Measurements from ENCODE around the gene NKD2.

The NKD2 gene

DNA sequence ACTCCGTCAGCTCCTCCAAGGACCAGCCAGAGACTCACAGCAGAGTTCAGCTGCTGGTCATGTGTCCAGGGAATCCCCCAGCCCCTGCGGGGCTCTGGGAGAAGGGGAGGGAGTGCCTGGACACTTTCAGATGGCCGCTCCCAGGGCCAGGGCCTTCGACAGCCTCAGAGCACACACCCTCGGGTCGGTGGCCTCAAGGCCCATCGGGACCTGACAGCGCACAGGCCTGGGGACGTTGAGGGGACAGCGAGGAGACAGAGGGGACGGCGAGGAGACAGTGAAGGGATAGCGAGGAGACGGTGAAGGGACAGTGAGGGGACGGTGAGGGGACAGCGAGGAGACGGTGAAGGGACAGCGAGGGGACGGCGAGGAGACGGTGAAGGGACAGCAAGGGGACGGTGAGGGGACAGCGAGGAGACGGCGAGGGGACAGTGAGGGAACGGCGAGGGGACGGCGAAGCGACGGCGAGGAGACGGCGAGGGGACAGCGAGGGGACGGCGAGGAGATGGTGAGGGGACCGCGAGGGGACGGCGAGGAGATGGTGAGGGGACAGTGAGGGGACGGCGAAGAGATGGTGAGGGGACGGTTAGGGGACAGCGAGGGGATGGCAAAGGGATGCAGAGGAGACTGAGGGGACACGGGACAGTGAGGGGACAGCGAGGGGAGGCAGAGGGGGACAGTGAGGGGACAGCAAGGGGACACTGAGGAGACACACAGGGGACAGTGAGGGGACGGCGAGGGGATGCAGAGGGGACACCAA lies 56.0 kb downstream of the NKD2 start:
- DNase-seq (ENCODE audit: extremely low spot score, insufficient read length, low read depth) (no peak), FAIRE-seq (no peak)

DNA sequence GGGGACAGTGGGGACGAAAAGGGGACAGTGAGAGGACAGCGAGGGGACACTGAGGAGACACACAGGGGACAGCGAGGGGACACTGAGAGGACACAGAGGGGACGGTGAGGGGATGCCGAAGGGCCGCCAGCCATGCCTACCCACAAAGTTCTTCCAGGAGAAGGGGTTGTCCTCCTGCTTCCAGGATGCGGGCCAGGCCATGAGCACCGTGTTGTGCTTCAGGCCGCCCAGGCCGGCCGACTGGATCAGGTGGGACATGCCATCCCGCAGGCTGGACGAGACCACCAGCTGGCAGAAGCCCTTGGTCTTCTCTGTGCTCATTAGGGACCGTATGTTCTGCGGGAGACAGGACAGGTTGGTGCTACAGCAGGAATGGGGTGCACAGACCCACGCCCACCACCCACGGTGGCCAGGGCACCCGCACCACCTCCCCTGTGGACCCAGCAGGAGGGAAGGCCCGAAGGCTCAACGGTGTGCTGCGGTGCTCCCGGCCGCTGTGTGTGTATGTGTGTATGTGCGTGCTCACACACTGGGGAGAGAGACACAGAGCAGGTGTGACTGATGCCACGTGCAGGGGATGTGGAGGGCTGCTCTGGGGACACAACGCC lies 56.6 kb downstream of the NKD2 start:
- DNase-seq (ENCODE audit: extremely low spot score, insufficient read length, low read depth), result no peak
- FAIRE-seq, result no peak

DNA sequence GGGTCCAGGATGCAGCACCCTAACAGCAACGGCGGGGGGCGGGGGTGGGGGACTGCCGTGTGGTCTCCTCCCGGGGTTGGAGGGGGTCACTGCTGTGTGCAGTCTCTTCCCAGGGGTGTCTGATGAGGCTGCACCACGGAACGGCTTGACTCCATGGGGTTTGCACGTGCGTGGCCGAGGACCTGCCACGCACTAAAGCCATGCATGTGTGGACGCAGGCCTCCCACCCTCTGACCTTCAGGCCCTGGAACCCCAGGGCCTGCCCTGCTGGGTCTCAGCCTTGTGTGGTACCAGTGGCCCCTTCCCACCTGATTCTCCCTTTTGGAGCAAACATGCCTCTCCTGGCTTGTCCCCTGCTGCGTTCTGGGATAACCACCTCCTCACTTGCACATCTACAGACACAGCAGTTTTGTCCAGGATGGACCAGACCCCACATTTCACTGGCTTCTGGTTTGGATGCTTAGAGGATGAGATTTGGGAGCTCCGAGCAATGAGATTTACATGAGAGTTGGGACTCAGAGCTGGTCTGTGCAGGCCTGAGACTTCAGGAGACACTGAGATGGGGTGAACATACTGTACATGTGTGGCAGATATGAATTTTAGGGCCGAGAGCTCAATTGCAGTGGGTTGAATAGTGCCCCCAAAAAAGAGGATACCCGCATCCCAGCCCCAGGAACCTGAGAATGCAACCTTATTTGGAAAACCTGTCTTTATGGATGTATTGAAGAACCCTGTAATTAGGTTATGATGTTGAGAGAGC lies 57.5 kb downstream of the NKD2 start:
- DNase-seq (ENCODE audit: extremely low spot score, insufficient read length, low read depth) (no peak), FAIRE-seq (no peak)

DNA sequence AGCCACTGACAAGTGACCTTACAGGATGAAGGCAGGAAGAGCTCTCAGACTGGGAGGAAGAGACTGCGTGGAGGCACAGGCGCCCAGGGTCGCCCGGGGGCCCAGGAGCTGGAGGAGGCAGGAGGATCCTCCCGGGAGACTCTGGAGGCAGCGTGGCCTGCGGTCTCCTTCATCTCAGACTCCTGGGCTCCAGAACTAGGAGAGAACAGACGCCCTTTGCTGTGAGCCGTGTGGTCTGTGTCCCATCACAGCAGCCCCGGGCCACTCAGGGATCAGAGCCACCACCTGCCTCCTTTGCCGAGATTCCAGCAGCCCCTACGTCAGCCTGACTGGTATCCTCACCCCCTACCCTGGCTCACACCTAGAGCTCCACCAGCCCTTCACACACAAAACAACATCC lies 58.1 kb downstream of the NKD2 start:
- DNase-seq (ENCODE audit: extremely low spot score, insufficient read length, low read depth) (no peak), FAIRE-seq (no peak)

DNA sequence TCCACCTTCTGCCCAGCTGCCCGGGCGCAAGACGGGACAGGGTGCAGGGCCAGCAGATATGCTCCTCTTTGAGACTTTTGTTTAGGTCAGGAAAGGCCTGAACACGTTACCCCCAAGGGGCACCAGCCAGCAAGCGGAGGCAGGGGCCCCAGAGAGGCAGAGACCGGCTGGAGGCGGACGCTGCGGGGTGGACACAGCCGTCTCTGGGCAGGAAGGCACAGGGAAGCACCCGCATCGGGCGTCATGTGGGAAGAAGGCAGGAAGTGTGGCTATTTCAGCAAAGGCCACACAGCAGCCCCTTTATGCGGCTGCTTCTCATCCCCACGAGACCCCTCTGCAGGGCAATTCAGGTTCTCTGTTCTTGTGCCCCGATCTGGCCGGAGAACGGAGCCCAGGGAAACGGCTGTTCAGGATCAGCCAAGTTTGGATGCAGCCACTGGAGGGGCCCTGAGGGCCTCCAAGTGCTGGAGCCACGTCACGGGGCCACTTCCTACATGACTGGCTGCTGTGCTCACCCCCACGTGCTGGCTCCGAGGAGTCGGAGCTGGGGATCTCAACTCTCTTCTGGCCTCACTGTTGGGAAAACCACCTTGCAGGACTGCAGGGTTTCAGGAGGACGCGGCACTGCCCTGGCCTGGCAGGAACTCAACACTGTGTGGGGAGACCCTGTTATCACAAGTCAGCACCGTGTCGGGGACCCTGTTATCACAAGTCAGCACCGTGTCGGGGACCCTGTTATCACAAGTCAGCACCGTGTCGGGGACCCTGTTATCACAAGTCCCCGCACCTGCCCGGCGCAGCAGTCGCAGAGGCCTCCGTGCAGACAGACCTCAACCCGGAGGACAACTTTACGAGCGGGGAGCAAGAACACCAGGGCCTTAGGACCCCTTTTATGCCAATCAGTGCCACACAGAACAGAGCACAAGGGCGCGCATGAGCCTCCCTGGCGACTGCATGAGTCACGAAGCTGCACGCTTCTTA lies 58.8 kb downstream of the NKD2 start:
- no peak for FAIRE-seq

DNA sequence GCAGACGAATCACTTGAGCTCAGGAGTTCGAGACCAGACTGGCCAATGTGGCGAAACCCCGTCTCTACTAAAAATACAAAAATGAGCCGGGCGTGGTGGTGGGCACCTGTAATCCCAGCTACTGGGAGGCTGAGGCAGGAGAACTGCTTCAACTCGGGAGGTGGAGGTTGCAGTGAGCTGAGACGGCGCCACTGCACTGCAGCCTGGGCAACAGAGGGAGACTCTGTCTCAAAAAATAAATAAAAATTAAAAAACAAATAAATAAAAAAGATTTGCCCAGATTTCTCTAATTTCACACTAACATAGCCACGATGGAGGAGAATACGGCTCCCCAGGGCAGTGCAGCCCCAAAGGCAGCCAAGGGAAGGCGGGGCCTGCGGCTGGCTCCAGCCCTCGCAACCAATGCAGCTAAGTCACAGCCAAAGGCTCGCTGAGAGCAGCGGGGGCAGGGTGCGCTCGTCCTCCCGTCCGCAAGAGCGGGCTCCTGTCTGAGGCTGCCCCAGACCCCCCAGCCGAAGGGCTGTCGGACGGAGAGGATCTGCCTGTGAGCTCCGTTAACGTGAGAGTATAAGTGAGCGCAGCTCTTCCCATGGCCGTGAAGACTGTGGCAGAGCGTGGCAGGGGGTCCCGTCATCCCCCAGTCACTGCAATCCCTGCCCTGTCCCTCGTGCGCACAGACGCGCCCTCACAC lies 59.7 kb downstream of the NKD2 start:
- no peak for DNase-seq (ENCODE audit: extremely low spot score, insufficient read length, low read depth)
- no peak for FAIRE-seq

More for the DNA sequence above, 58.8 kb downstream of the NKD2 start:
- DNase-seq (ENCODE audit: extremely low spot score, insufficient read length, low read depth), result no peak

DNA sequence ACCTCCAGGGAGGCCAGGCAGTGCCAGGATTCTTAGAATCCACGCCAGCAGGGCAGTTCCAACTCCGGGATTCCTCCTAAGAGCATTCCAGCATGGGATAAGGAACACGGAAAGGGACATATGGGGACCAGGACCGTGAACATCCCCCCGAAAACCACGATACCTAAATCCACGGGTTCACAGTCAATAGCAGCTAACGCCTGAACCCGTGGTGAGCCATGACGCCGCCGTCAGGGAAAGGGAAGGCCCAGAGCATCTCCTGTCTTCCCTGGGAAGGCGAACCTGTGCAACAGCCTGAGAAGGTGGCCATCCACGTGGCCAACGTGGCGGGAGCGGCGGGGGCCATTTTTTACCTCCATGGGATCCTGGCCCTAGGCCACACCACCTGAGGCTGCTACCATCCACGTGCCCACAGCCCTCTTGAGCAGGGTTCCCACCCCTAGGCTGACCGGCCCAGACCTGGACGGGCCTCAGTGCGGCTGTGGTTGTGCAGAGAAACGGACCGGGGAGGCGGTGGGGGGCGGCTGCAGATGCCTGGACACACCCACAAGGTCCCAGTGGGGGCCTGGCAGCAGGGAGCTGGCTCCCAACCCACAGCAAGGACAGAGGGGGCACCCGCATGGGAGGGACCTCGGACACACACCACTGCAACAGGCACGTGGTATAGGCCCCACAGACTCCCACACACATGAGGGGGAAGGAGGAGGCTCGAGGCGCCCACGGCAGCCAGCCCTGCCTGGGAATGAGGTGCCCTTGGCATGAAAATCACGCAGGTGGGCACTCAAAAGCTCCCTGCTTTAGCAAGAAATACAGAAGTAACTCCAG lies 60.5 kb downstream of the NKD2 start:
- no peak for FAIRE-seq
- DNase-seq (ENCODE audit: extremely low spot score, insufficient read length, low read depth), result no peak

DNA sequence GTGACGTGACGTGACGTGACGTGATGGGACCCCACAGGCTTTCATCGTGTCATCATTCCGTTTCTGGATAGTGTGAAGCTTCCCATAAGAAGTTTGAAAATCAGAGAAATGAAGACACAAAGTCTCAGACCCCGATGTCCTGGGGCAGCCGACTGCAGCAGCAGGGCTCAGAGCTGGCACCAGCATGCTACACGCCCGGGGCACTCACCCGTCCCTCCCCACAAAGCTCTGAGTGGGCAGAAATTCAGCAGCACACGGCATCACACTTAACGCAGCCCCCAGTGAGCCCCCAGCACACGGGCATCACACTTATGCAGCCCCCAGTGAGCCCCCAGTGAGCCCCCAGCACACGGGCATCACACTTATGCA lies 61.1 kb downstream of the NKD2 start:
- DNase-seq (ENCODE audit: extremely low spot score, insufficient read length, low read depth), result no peak
- no peak for FAIRE-seq

DNA sequence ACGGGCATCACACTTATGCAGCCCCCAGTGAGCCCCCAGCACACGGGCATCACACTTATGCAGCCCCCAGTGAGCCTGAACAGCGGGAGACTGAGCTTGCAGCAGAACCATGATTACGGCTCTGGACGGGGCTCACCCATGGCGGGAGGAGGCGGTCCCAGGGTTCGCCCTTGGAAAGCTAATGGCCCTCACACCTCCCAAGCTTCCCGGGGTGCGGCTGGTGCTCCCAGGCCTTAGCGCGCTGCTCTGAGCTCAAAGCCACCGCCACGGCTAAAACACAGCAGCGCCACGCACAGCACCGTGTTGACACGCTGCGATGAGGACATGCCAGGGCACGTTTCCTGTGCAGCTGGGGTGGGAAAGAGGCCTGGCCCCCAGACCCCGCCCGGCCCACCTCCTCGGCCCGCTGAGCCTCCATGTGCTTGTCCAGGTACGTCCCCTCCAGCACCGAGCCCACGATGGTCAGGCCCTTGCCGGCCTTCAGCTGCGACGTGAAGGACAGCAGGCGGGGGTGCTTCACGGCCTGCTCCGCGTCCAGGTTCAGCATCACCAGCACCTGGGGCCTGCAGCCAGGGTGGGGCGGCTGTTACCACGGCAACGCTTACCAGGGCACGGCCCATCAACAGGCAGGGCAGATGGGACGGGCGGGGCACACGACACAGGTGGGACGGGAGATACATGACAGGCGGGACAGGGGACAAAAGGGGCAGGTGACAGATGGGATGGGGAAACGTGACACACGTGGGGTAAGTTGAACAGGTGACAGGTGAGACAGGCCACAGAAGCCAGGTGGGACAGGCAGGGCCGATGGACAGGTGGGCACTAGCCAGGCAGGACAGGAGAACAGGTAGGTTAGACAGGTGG lies 64.9 kb downstream of the NKD2 start:
- FAIRE-seq (no peak), DNase-seq (ENCODE audit: extremely low spot score, insufficient read length, low read depth) (no peak)

DNA sequence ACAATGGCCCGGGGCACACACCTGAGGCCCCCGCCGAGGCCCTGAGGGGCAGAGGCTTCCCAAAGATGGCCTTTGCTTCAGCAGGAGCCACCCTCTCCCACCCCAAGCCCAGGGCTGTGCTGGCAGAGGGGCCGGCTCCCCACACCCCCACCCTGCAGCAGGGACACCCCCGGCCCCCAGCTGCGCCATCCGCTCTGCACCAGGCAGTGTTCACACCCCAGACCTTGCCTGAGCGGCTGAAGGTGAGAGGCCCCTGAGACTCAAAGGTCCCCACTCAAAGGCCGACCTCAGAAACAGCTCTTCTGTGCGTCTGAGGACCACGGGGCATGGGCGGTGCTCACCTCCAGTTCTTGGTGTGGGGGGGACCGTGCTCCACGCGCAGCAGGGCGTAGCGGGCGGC lies 65.6 kb downstream of the NKD2 start:
- FAIRE-seq, result no peak

DNA sequence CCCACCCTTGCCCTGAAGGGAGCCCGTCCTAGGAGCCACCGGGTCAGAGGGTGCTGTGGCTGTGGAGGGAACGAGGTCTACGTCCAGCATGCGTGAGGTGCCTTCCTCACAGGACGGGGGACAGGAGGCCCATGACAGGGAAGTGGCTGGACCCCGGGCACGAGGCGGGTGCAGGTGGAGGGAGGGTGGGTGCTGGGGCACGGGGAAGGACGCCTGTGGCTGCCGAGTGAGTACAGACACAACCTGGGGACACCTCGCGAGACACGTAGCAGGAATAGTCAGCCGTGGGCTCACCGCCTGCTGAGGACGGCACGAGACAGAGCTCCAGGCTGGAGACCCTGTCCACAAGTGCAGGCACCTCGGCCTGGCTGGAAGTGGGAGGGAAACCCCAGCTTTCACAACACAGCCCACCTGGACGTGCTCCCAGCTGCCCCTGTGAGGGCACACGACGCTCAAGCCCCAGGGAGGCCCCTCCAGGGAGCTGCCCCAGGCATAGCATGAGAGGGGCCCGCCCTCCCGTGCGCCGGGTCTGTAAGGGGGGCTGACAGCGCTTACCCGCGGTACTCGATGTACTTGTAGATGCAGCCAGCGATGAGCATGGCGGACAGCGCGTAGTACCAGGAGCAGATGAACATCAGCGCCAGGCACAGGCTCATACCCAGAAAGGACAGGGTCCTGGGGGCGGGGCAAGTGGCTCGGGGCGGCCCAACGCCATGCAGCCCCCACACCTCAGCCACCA lies 66.4 kb downstream of the NKD2 start:
- DNase-seq (ENCODE audit: extremely low spot score, insufficient read length, low read depth), result no peak
- FAIRE-seq, result no peak

More for the DNA sequence above, 65.6 kb downstream of the NKD2 start:
- DNase-seq (ENCODE audit: extremely low spot score, insufficient read length, low read depth), result no peak

DNA sequence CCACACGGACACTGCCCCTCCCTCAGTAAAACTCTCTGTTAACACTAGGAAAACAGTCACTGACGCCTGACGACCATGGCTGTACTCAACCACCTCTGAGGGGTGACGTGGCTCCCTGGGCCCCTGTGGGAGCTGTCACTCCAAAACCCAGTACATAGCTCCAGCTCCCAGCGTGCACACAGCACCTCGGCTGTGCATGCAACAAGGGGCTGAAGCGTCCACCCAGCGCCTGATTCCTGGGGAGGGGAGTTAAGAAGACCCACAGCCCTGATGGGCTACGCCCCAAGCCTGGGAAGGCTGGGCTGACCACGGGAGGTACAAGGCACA lies 66.9 kb downstream of the NKD2 start:
- DNase-seq (ENCODE audit: extremely low spot score, insufficient read length, low read depth) (no peak), FAIRE-seq (no peak)

DNA sequence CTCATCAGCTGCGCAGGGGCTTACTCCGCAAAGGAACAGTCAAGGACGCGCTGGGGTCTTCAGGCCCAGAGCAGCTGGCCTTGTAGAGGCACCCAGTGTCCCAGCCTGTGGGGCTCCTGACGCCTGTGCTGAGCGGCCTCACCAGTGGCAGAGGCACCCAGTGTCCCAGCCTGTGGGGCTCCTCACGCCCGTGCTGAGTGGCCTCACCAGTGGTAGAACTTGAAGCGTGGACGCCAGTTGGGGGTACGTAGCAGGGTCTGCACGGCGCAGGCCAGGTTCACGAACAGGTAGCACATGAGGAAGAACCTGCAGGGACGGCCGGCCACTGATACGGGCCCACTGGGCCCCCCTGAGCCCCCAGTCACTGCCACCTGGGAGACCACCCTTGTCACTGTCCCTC lies 67.3 kb downstream of the NKD2 start:
- DNase-seq (ENCODE audit: extremely low spot score, insufficient read length, low read depth) (no peak), FAIRE-seq (no peak)

DNA sequence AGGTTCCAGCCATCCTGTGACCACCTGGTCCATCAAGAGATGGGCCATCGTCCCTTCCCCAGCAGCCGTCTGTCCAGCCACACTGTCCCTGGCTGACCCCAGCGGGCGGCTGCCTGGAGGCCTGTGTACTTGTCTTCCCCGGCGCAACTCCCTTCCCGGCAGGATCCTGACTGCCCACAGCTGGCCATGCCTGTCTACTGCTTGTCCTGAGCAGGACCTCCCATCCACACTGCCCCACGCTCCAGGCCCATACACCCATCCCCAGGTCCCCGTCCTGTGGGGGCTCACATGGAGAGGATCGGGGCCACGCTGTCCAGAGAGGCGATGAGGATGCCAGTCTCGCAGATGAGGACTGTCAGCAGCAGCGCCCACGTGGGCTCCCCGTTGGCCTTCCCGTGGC lies 67.8 kb downstream of the NKD2 start:
- FAIRE-seq, result no peak
- no peak for DNase-seq (ENCODE audit: extremely low spot score, insufficient read length, low read depth)

DNA sequence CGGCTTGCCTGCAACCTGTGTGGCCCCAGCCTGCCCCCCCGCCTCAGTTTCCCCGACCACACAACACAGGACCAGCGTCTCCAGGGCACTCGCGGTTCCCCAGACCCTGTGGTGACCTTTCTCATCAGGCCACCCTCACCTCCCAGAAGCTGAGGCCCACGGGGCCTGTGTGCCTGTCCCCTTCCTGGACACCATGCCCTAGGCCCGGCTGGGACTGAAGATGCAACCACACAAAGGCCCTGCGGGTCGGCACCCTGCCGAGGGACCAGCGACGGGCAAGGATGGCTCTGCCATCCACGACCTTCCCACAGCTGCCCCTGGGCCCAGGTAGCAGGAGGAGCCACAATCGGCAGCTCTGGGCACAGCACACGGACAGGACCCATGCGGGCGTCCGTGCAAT lies 68.4 kb downstream of the NKD2 start:
- DNase-seq (ENCODE audit: extremely low spot score, insufficient read length, low read depth) (no peak), FAIRE-seq (no peak)

DNA sequence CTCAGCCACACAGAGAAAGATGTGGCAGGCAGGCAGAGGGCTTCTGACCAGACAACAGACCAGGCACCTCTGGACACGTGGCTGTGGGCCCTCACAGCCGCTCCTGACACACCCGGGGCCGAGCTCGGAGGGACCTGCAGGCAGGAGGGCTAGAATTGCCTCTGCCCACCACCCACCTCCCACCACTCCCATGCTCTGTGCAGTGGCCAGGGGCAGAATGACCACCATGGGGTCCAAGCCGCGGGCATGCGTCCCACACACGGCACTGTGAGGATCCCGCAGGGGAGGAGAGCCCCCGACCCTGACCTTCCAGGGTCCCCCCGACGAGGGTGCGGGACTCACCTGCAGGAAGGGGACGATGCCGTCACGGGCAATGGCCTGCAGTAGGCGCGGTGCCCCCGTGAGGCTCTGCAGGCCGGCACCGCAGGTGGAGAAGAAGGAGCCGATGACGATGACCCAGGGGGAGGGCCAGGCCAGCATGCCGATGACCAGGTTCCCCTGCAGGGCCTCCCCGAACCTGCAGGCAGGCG lies 69.0 kb downstream of the NKD2 start:
- DNase-seq (ENCODE audit: extremely low spot score, insufficient read length, low read depth), result no peak
- FAIRE-seq, result no peak

DNA sequence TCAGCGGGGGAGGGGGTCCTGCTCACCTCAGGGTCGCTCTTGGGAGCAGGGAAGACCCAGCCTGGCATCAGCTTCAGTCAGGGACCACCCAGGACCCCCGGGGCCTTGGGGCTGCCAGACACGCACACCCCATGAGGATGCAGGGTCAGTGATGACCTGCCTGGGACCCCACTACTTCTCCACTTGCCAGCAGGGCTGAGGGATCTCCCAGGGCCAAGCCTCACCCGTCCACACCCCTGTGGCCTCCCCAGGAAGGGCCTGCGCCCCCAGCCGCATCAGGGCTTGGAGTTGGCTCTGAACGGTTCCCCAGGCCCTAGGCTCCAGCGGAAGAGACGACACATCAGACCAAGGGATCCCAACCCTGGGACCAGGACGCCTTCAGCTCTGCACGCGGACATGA lies 69.6 kb downstream of the NKD2 start:
- no peak for FAIRE-seq

More for the DNA sequence above, 69.6 kb downstream of the NKD2 start:
- DNase-seq (ENCODE audit: extremely low spot score, insufficient read length, low read depth), result no peak
